Urinary bladder (tissue), 4 donors: ENCODE measurements around the gene TBCEL. TPM values are rescaled to one million over a fixed set of nuclear protein-coding genes. Genes with fewer than 3 reads are reported as not detected.

Experiments used
- DNase-seq: peaks from one replicate; pipeline ENCODE4 v3.0.0-alpha.2; 2015; ENCODE audit errors: extremely low spot score
- H3K27ac ChIP-seq: one replicate; pipeline ENCODE4 v1.5.1; 2013; ENCODE audit warnings: low read depth, mild to moderate bottlenecking, moderate library complexity
- H3K36me3 ChIP-seq: one replicate; pipeline ENCODE4 v1.6.1; 2013; ENCODE audit warnings: mild to moderate bottlenecking, moderate library complexity; ENCODE audit not compliant: insufficient read depth
- H3K4me1 ChIP-seq: one replicate; pipeline ENCODE4 v1.6.1; 2013; ENCODE audit warnings: mild to moderate bottlenecking, moderate library complexity; ENCODE audit not compliant: insufficient read depth
- H3K4me3 ChIP-seq: one replicate; pipeline ENCODE4 v1.5.1; 2013; ENCODE audit warnings: low read depth, low read length
- WGBS: extraction: QIAGEN DNeasy Blood & Tissue Kit; methylation state at CpG from one replicate; pipeline ENCODE4 v1.1.7; 2013; 5-methylcytosine and 5-hydroxymethylcytosine counted together
- polyA plus RNA-seq: library from polyadenylated mRNA; stranded (reverse); fragments of 200-250 nt; gene quantifications from one replicate; pipeline ENCODE4 v1.2.3, GENCODE V29; 2013
- total RNA-seq: library from RNA; depleted of rRNA; stranded (reverse); fragments of >200 nt; gene quantifications from one replicate; pipeline ENCODE4 v1.2.3, GENCODE V29; 2014
- donor health status: healthy with polysubstance abuse.
- donor health status: healthy.

Gene TBCEL
- total and polyA plus RNA-seq, 2 donors: 12.1 to 57.0 TPM

- H3K4me1 ChIP-seq: no peaks in the 10 kb centered on the region
- 54% methylated on average over 4 of the region's 4 CpGs for WGBS
- DNase-seq: no peak
These were observed 11.4 kb downstream of the TBCEL start for GRCh38 chr11:121035169-121035755.

GRCh38 chr11:121035780-121036179 lies 11.9 kb downstream of the TBCEL start:
- H3K4me1 ChIP-seq: no peaks in the 10 kb centered on the region
- H3K4me3 ChIP-seq: no peak overlapping the region
- no peaks in the 10 kb centered on the region for H3K36me3 ChIP-seq
- H3K27ac ChIP-seq: no peak overlapping the region
- WGBS: 64% methylated on average over 3 of the region's 3 CpGs
- DNase-seq: no peak

More at GRCh38 chr11:121035169-121035755, 11.4 kb downstream of the TBCEL start:
- Histone ChIP-seq H3K27ac (no peak overlapping the region), H3K4me3 (no peak overlapping the region), H3K36me3 (no peaks in the 10 kb centered on the region)

DNA sequence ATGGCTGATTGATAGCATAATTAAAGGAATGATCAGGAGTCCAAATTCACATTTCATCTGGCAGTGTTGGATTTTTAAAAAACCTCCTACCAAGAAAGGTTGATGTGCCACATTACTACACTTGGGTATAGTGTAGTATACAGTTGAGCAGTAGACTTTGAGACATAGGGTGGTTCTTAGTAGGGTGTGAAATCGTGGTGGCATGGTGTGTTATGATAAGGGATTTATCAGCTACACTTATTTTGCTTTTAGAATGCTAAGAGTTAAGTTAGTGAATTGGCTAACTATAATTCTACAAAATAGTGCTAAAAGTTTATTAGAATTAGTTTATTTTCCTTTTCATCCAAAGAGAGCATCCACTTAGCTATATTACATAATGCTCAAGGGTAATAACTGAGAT lies 13.1 kb downstream of the TBCEL start:
- no peaks in the 10 kb centered on the region for H3K36me3 ChIP-seq
- H3K27ac ChIP-seq: no peak overlapping the region
- WGBS: 84% methylated on average over 1 of the region's 1 CpG
- no peak overlapping the region for H3K4me3 ChIP-seq
- H3K4me1 ChIP-seq: no peaks in the 10 kb centered on the region
- no peak for DNase-seq

DNA sequence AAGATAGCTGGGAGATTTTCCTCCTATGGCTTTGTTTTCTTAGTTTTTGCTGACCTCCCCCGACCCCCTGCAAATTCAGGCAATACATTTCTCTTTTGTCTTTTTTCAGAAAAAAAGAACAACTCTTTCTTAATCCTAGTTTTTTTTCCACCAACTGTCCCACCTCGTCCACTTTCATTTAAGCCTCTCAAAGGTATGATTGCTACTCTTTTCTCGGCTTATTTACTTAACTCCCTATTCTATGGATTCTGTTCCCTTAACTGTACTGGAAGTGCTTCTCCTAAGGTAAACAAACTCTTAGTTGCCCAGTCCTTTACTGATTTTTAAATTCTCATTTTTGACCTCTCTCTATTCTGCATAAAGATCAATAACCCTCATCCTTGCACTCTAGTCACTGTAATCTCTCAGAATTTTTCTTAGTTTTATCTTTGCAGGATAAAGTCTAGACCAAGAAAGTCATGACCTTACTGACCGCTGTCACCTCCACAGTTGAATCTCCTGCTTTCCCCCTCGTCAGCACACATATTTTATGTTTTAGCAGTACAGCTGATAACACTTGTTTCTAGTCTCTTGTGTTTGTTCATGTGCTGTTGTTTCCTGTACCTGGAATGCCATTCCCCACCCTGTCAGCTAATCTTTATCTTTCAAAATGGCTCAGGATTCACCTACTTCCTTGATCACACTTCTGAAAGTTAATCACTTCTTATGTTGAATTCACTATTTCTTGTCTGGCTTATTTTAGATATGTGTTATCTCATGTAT lies 14.9 kb downstream of the TBCEL start:
- no peak overlapping the region for H3K27ac ChIP-seq
- no peak overlapping the region for H3K4me3 ChIP-seq
- 89% methylated on average over 5 of the region's 5 CpGs for WGBS
- no peak for DNase-seq
- no peaks in the 10 kb centered on the region for H3K4me1 ChIP-seq
- H3K36me3 ChIP-seq: no peaks in the 10 kb centered on the region

DNA sequence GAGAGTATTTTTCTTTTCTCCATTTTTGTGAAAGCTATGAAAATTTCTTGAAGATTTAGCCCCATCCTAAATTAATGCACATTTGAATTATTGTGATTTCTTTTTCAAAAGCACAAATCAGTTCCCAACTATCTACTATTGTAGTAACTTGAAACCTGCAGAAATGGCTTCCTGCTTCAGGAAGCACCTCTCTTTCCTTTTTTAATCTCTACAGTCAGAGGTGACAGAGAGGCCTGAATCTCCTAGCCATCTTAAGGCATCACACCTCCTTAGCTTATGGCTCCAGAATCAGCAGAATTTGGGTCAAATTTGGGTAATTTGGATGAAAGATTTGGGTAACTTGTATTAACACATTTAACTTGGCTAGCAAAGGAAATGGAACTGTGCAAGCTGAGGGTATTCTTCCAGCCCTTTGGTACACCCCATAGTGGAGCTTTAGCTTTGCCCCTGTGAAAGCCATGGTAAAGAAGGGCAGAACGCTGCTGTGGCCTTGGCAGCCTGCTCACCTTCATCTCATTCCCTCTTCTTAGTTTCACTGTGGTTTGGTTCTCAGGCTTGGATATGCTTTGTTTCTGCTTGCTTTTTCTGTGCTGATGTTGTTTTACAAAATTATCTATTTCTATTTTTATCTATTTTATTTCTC lies 16.2 kb downstream of the TBCEL start:
- WGBS: 92% methylated on average over 1 of the region's 1 CpG
- no peak for DNase-seq
- Histone ChIP-seq H3K27ac (no peak overlapping the region), H3K36me3 (no peaks in the 10 kb centered on the region), H3K4me3 (no peak overlapping the region), H3K4me1 (no peaks in the 10 kb centered on the region)

- 95% methylated on average over 3 of the region's 3 CpGs for WGBS
- H3K4me3 ChIP-seq: no peak overlapping the region
- H3K4me1 ChIP-seq: no peaks in the 10 kb centered on the region
- no peak overlapping the region for H3K27ac ChIP-seq
- DNase-seq: no peak
- H3K36me3 ChIP-seq: no peaks in the 10 kb centered on the region
These were observed 16.7 kb downstream of the TBCEL start for GRCh38 chr11:121040614-121041002.

DNA sequence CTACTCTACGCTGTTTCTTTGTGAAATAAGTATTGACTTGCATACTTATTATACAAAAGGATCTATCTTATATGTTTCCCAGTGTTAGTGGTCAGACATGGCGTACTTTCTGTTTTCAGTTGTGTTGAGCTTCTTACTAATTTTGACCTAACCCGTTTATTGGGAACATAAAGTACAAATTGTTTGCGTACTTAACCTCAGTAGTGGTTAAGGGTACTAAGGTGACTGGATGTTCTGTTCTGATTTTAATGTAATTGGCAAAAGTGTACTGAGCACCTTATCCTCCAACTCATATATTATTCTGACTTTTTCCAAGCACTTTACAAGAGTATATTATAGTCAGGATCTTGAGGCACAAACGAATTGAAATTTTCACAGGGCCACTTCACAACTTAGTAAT lies 17.2 kb downstream of the TBCEL start:
- H3K27ac ChIP-seq: no peak overlapping the region
- H3K4me3 ChIP-seq: no peak overlapping the region
- DNase-seq: no peak
- no peaks in the 10 kb centered on the region for H3K4me1 ChIP-seq
- WGBS: 93% methylated on average over 5 of the region's 5 CpGs
- no peaks in the 10 kb centered on the region for H3K36me3 ChIP-seq

GRCh38 chr11:121042296-121042695 lies 18.4 kb downstream of the TBCEL start:
- H3K27ac ChIP-seq: no peak overlapping the region
- no peak for DNase-seq
- no peaks in the 10 kb centered on the region for H3K4me1 ChIP-seq
- 98% methylated on average over 1 of the region's 1 CpG for WGBS
- no peaks in the 10 kb centered on the region for H3K36me3 ChIP-seq
- H3K4me3 ChIP-seq: no peak overlapping the region

GRCh38 chr11:121047926-121048325 lies 24.0 kb downstream of the TBCEL start:
- Histone ChIP-seq H3K4me1 (no peaks in the 10 kb centered on the region), H3K4me3 (no peak overlapping the region), H3K36me3 (peaks cover 2% of the 10 kb centered on the region), H3K27ac (no peak overlapping the region)
- no peak for DNase-seq
- 95% methylated on average over 1 of the region's 1 CpG for WGBS

DNA sequence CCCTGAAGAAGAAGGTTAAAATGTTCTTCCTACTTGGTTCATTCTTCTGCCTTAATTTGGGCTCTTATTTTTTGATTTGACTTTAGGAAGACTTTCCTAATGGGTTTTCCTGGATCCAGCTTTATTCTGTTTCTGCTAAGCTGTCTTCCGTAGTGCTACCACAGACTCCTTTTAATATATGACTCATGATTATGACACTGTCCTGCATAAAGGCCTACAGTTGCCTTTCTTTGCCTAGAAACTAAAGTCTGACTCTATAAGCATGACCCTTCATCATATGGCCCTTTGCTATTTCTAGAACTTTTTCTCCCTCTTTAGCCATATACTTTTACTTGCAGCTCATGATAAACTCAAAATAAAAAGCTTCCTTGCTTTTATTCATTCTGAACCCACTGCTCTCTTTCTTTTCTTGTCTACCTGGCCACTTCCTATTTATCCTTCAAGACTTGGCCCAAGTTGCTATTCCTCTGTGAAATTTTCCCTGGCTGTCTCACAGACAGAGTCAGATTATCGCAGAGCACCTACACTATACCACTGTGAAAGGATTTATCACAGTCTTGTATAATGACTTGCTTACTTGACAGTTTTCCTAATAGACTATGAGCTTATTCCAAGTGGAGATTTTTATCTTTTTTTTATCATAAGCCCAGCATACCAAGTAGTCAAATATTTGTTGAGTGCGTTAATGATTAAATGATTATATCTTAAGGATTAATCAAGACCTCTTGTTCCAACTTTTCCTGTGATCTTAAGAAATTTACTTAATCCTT lies 24.7 kb downstream of the TBCEL start:
- 93% methylated on average over 3 of the region's 3 CpGs for WGBS
- Histone ChIP-seq H3K36me3 (peaks cover 2% of the 10 kb centered on the region), H3K4me3 (no peak overlapping the region), H3K4me1 (no peaks in the 10 kb centered on the region), H3K27ac (no peak overlapping the region)
- DNase-seq: no peak

- DNase-seq: no peak
- H3K4me1 ChIP-seq: no peaks in the 10 kb centered on the region
- no peak overlapping the region for H3K27ac ChIP-seq
- H3K36me3 ChIP-seq: peaks cover 4% of the 10 kb centered on the region
- 97% methylated on average over 4 of the region's 4 CpGs for WGBS
- no peak overlapping the region for H3K4me3 ChIP-seq
These were observed 29.3 kb downstream of the TBCEL start for GRCh38 chr11:121053244-121053643.

GRCh38 chr11:121054266-121054665 lies 30.4 kb downstream of the TBCEL start:
- no peak for DNase-seq
- WGBS: 95% methylated on average over 2 of the region's 2 CpGs
- Histone ChIP-seq H3K36me3 (peaks cover 4% of the 10 kb centered on the region), H3K4me3 (no peak overlapping the region), H3K27ac (no peak overlapping the region), H3K4me1 (no peaks in the 10 kb centered on the region)

DNA sequence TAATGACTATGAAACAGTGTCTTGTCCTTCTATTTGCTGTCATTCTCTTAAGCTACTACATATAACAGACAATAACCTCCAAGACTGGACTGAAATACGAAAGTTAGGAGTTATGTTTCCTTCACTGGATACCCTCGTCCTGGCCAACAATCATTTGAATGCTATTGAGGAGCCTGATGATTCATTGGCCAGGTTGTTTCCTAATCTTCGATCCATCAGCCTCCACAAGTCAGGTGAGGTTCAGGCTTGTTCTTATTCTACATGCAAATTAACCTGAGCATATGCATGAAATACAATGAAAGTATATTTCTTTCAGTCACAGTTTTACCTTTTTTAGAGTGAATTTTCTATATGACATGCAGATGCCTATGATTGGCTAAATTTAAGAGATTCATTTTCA lies 31.2 kb downstream of the TBCEL start:
- Histone ChIP-seq H3K27ac (no peak overlapping the region), H3K36me3 (peaks cover 5% of the 10 kb centered on the region), H3K4me3 (no peak overlapping the region), H3K4me1 (no peaks in the 10 kb centered on the region)
- no peak for DNase-seq
- WGBS: 93% methylated on average over 3 of the region's 3 CpGs
